Ishikawa (cell line): Measurements from ENCODE around the gene NRXN3.

Experiments
- CEBPB ChIP-seq: IDR thresholded peaks from 2 replicates; pipeline ENCODE4 v1.6.1; 2012
- CREB1 ChIP-seq: IDR thresholded peaks from 2 replicates; pipeline ENCODE4 v1.6.1; 2012; ENCODE audit warnings: low read depth
- EGR1 ChIP-seq: IDR thresholded peaks from 2 replicates; pipeline ENCODE4 v1.6.1; 2012
- EP300 ChIP-seq: IDR thresholded peaks from 2 replicates; pipeline ENCODE4 v1.6.1; 2012; ENCODE audit warnings: borderline replicate concordance
- FOXM1 ChIP-seq: IDR thresholded peaks from 2 replicates; pipeline ENCODE4 v1.6.1; 2012; ENCODE audit warnings: low read depth, borderline replicate concordance
- MAX ChIP-seq: IDR thresholded peaks from 2 replicates; pipeline ENCODE4 v1.6.1; 2012
- NFIC ChIP-seq: IDR thresholded peaks from 2 replicates; pipeline ENCODE4 v1.6.1; 2012
- RAD21 ChIP-seq: IDR thresholded peaks from 2 replicates; pipeline ENCODE4 v1.6.1; 2012; ENCODE audit warnings: low read depth
- TAF1 ChIP-seq: IDR thresholded peaks from 2 replicates; pipeline ENCODE4 v1.6.1; 2012; ENCODE audit warnings: low read depth, mild to moderate bottlenecking
- TCF12 ChIP-seq: IDR thresholded peaks from 2 replicates; pipeline ENCODE4 v1.6.1; 2012; ENCODE audit warnings: low read depth
- TEAD4 ChIP-seq: IDR thresholded peaks from 2 replicates; pipeline ENCODE4 v1.6.1; 2012
- YY1 ChIP-seq: IDR thresholded peaks from 2 replicates; pipeline ENCODE4 v1.6.1; 2012; ENCODE audit warnings: low read depth
- ZBTB7A ChIP-seq: IDR thresholded peaks from 2 replicates; pipeline ENCODE4 v1.6.1; 2012; ENCODE audit warnings: low read depth
- TF ChIP-seq, protein P1 (sequence below): IDR thresholded peaks from 2 replicates; pipeline ENCODE4 v1.6.1; 2012
- TF ChIP-seq, protein P2 (sequence below): IDR thresholded peaks from 2 replicates; pipeline ENCODE4 v1.6.1; 2012; ENCODE audit warnings: low read depth, mild to moderate bottlenecking

Gene NRXN3

DNA sequence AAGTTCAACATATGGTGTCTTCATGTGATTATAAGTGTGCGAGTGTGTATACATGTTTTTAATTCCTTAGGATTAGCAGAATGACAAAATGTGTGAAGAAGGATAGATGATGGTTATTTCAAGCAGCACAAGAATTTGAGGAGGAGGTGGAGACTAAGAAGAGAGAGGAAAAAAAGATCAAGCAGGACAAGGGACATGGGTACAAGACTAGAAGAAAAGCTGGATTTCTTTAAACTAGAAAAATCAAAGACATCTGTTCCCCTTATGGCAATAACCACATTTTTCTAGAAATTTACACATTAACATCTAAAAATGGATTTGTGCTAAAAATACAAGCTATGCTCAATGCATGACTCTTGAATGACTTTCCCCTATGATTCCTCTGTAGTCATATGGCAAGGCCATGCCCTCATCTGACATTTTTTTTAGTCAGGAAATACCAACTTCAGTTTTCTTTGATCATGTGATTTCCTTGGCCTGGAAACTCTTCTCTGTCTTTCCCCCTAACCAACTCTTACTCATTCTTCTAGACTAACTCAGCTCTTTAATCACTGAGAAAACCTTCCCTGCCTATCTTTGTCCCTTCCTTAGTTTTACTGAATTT lies 435.8 kb downstream of the NRXN3 start:
- TF ChIP-seq NFIC (no peak), EGR1 (no peak), TCF12 (no peak), TAF1 (no peak), CEBPB (no peak), EP300 (no peak), YY1 (no peak), TEAD4 (no peak), RAD21 (no peak)
- TF ChIP-seq, protein P1, sequence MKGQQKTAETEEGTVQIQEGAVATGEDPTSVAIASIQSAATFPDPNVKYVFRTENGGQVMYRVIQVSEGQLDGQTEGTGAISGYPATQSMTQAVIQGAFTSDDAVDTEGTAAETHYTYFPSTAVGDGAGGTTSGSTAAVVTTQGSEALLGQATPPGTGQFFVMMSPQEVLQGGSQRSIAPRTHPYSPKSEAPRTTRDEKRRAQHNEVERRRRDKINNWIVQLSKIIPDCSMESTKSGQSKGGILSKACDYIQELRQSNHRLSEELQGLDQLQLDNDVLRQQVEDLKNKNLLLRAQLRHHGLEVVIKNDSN, result no peak
- TF ChIP-seq, protein P2, sequence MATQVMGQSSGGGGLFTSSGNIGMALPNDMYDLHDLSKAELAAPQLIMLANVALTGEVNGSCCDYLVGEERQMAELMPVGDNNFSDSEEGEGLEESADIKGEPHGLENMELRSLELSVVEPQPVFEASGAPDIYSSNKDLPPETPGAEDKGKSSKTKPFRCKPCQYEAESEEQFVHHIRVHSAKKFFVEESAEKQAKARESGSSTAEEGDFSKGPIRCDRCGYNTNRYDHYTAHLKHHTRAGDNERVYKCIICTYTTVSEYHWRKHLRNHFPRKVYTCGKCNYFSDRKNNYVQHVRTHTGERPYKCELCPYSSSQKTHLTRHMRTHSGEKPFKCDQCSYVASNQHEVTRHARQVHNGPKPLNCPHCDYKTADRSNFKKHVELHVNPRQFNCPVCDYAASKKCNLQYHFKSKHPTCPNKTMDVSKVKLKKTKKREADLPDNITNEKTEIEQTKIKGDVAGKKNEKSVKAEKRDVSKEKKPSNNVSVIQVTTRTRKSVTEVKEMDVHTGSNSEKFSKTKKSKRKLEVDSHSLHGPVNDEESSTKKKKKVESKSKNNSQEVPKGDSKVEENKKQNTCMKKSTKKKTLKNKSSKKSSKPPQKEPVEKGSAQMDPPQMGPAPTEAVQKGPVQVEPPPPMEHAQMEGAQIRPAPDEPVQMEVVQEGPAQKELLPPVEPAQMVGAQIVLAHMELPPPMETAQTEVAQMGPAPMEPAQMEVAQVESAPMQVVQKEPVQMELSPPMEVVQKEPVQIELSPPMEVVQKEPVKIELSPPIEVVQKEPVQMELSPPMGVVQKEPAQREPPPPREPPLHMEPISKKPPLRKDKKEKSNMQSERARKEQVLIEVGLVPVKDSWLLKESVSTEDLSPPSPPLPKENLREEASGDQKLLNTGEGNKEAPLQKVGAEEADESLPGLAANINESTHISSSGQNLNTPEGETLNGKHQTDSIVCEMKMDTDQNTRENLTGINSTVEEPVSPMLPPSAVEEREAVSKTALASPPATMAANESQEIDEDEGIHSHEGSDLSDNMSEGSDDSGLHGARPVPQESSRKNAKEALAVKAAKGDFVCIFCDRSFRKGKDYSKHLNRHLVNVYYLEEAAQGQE, result no peak

DNA sequence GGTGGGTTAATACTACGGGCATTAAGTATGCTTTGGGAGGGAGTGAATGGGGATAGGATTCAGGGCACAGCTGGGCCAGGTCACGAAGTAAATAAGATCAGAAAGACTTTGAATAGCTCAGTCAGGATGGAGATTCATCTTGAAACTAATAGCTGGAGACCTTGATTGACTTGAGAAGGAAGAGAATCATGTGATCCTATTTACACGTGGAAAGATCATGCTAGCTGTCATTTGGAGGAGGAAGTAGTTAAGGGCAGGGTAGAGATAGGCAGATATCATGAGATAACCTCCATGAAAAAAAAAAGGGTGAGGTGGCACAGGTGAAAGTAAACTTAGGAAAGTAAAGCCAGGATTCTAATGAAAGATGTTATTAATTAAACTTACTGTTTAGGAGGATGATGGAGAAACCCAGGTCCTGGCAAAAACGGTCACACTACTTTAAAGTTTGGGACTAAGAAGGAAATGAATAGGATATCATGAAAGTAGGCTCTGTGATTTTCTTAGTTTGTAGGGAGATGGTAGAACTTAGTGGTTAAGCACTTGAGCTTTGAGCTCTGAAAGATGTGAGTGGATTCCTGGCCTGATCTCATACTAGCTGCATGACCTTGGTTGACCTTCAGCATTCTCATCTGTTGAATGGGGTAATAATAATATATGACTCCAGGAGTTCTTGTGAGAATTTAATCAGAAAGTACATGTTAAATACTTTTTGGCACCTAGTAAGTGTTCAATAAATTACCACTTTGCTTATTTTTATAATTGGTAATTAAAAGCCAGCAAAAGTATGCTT lies 439.0 kb downstream of the NRXN3 start:
- TF ChIP-seq EGR1 (no peak), CREB1 (no peak), TCF12 (no peak), MAX (no peak), FOXM1 (no peak), CEBPB (no peak)
- TF ChIP-seq, protein P1, result no peak

GRCh38 chr14:78610994-78611393 lies 440.8 kb downstream of the NRXN3 start:
- TF ChIP-seq EGR1 (no peak), TAF1 (no peak), NFIC (no peak), EP300 (no peak), FOXM1 (no peak), TCF12 (no peak), YY1 (no peak)

- TF ChIP-seq ZBTB7A (no peak), FOXM1 (no peak), NFIC (no peak), CREB1 (no peak)
- TF ChIP-seq, protein P1, result no peak
Measured at GRCh38 chr14:78611796-78612571, 441.8 kb downstream of the NRXN3 start.

- TF ChIP-seq YY1, result no peak
- no peak for TF ChIP-seq ZBTB7A
- TF ChIP-seq RAD21, result no peak
- TF ChIP-seq, protein P1, result no peak
- no peak for TF ChIP-seq EP300
- TF ChIP-seq CEBPB, result no peak
- no peak for TF ChIP-seq CREB1
- no peak for TF ChIP-seq EGR1
- TF ChIP-seq TEAD4, result no peak
- no peak for TF ChIP-seq NFIC
- no peak for TF ChIP-seq FOXM1
- no peak for TF ChIP-seq TAF1
- TF ChIP-seq MAX, result no peak
- no peak for TF ChIP-seq TCF12
- TF ChIP-seq, protein P2, result no peak
Measured at GRCh38 chr14:78612666-78613065, 442.5 kb downstream of the NRXN3 start.
